Esophagus mucosa (tissue), 1 donor: ENCODE results near the gene METTL3. TPM values are rescaled to one million over a fixed set of nuclear protein-coding genes. Genes with fewer than 3 reads are reported as not detected.

Experiments
- ATAC-seq: fragments of 200-7000 bp; cut with Tn5 transposase; one replicate; pipeline ENCODE4 v1.9.1; 2020
- total RNA-seq: library from RNA; stranded (reverse); gene quantifications from one replicate; pipeline ENCODE4 v1.2.4, GENCODE V29; 2023
- donor health status: DM: yes; HTN: yes; CAD: no.

The METTL3 gene
- total RNA-seq, 1 donor from 2014 or later, result 20.9 TPM

- ATAC-seq, result no peak
Measured at GRCh38 chr14:21526672-21527317, 15.7 kb upstream of the METTL3 start.

GRCh38 chr14:21525962-21526671 is 15.0 kb upstream of the METTL3 start, which contains the start of gene SALL2:
TSS of gene SALL2 (minus strand) at chr14:21526346. CDS start at chr14:21526127, 219 bp downstream.
- ATAC-seq, result peak; percentile 45

GRCh38 chr14:21525571-21525961 is 14.4 kb upstream of the METTL3 start:
- peak; percentile 13 for ATAC-seq

- ATAC-seq, result no peak
Measured at GRCh38 chr14:21524575-21525490, 13.7 kb upstream of the METTL3 start.

- no peak for ATAC-seq
Measured at GRCh38 chr14:21523203-21523602, 12.1 kb upstream of the METTL3 start.

GRCh38 chr14:21521501-21521900 is 10.4 kb upstream of the METTL3 start:
- ATAC-seq, result no peak

GRCh38 chr14:21520767-21521166 is 9.6 kb upstream of the METTL3 start:
- ATAC-seq, result no peak

GRCh38 chr14:21518725-21519124 is 7.6 kb upstream of the METTL3 start:
- no peak for ATAC-seq

- no peak for ATAC-seq
Measured at GRCh38 chr14:21514341-21514740, 3.2 kb upstream of the METTL3 start.

- ATAC-seq, result no peak
Measured at GRCh38 chr14:21509432-21510143, 1.6 kb downstream of the METTL3 start.

- ATAC-seq, result no peak
Measured at GRCh38 chr14:21506557-21506956, 4.6 kb downstream of the METTL3 start.

- no peak for ATAC-seq
Measured at GRCh38 chr14:21505012-21505553, 6.1 kb downstream of the METTL3 start.

GRCh38 chr14:21503376-21503775 is 7.8 kb downstream of the METTL3 start:
- no peak for ATAC-seq

- ATAC-seq, result no peak
Measured at GRCh38 chr14:21501568-21501967, 9.6 kb downstream of the METTL3 start.

- ATAC-seq, result peak; percentile 38
Measured at GRCh38 chr14:21498540-21499526, 12.3 kb downstream of the METTL3 start.

- no peak for ATAC-seq
Measured at GRCh38 chr14:21496453-21496852, 14.7 kb downstream of the METTL3 start.

- ATAC-seq, result peak; percentile 50
Measured at GRCh38 chr14:21494902-21495762, 16.0 kb downstream of the METTL3 start.

- ATAC-seq, result no peak
Measured at GRCh38 chr14:21486640-21487087, 24.5 kb downstream of the METTL3 start.

- peak; percentile 100 for ATAC-seq
Measured at GRCh38 chr14:21476925-21477681, 34.0 kb downstream of the METTL3 start, which contains the start of the genes RAB2B and TOX4. TSS of gene RAB2B (minus strand) at chr14:21476959. CDS start at chr14:21476872, 87 bp downstream. TSS of gene TOX4 (plus strand) at chr14:21477195. CDS start at chr14:21477279, 84 bp downstream.
